Measurements from ENCODE around the gene RXRA. TPM values are rescaled to one million over a fixed set of nuclear protein-coding genes. Genes with fewer than 3 reads are reported as not detected.

RXRA gene
- polyA plus RNA-seq, 1 experiment: 5.3 TPM

DNA sequence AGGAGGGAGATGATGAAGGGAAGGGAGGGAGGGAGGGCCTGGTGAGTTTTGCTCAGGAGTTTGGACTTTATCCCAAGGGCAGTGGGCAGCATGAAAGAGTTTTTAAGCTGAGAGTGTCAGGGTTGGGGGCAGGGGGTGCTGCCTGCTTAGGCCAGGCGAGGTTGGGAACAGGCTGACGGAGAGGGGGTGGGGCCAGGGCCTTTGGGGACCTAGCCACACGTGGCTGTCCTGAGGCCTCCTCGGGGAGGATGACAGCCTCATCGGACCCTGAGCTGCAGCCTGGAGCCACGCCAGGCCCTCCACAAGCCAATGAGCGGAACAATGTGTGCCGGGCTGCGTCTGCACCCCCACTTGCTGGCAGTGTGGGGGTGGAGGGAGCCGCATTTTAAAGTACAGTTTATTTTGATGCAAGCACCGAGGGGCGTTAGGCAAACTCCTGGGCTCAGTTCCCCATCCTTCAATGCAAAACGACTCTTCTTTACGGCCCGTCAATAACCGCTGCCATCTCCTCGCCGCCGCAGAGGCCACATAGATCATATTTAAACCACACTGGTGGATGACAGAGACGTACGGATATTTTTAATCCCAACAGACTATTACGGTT, 5.3 kb upstream of the RXRA start:
- no peak for DNase-seq (ENCODE audit: low read depth, low spot score)
- Histone ChIP-seq H3K27me3 (ENCODE audit: control insufficient read depth, insufficient read depth, low read length) (peaks cover 2% of the 10 kb centered on the region), H3K9me3 (ENCODE audit: control insufficient read depth, insufficient read depth, low read length) (no peaks in the 10 kb centered on the region; the same call in 1 of the 2 replicates), H3K27ac (ENCODE audit: low read depth, low read length) (no peak overlapping the region), H3K4me3 (ENCODE audit: low read depth, low read length) (no peak overlapping the region)
- TF ChIP-seq, protein P1, sequence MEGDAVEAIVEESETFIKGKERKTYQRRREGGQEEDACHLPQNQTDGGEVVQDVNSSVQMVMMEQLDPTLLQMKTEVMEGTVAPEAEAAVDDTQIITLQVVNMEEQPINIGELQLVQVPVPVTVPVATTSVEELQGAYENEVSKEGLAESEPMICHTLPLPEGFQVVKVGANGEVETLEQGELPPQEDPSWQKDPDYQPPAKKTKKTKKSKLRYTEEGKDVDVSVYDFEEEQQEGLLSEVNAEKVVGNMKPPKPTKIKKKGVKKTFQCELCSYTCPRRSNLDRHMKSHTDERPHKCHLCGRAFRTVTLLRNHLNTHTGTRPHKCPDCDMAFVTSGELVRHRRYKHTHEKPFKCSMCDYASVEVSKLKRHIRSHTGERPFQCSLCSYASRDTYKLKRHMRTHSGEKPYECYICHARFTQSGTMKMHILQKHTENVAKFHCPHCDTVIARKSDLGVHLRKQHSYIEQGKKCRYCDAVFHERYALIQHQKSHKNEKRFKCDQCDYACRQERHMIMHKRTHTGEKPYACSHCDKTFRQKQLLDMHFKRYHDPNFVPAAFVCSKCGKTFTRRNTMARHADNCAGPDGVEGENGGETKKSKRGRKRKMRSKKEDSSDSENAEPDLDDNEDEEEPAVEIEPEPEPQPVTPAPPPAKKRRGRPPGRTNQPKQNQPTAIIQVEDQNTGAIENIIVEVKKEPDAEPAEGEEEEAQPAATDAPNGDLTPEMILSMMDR (IDR thresholded peaks at IDR 0.05; ENCODE audit: low read depth, low read length): no peak
- ChIA-PET POLR2A (interaction anchor here (0.6 kb wide), 1 partner anchor 100 kb away, joined by 3 read pairs; no protein-coding TSS in a partner anchor), CTCF (interaction anchor here (1.1 kb wide), 1 partner anchor 150 kb away, joined by 7 read pairs; no protein-coding TSS in a partner anchor)

DNA sequence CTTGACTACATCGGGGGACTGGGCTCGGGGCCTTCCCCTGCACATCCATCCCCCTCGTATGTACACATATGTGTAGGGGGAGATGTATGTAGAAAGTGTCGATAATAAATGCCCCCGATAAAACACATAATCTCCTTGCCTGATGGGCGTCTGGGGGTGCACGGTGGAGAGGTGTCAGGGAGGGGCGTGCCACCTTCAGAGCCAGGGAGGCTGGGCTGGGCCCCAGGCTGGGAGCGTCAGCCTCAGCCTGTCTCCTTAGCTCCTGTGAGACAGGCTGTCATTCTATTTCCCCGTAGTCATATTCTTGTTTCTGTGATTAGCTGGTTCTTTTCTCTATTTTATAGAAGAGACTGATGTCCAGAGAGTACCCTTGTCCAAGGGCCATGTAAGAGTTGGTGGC, 4.7 kb upstream of the RXRA start:
- CTCF ChIA-PET: interaction anchor here (1.1 kb wide), 1 partner anchor 150 kb away, joined by 7 read pairs; no protein-coding TSS in a partner anchor
- no peak overlapping the region for H3K27ac ChIP-seq (ENCODE audit: low read depth, low read length)
- H3K9me3 ChIP-seq (ENCODE audit: control insufficient read depth, insufficient read depth, low read length): no peaks in the 10 kb centered on the region; the same call in 1 of the 2 replicates
- TF ChIP-seq, protein P1 (IDR thresholded peaks at IDR 0.05; ENCODE audit: low read depth, low read length): no peak
- H3K27me3 ChIP-seq (ENCODE audit: control insufficient read depth, insufficient read depth, low read length): peaks cover 2% of the 10 kb centered on the region
- POLR2A ChIA-PET: no interaction called here
- DNase-seq (ENCODE audit: low read depth, low spot score): no peak
- no peak overlapping the region for H3K4me3 ChIP-seq (ENCODE audit: low read depth, low read length)

DNA sequence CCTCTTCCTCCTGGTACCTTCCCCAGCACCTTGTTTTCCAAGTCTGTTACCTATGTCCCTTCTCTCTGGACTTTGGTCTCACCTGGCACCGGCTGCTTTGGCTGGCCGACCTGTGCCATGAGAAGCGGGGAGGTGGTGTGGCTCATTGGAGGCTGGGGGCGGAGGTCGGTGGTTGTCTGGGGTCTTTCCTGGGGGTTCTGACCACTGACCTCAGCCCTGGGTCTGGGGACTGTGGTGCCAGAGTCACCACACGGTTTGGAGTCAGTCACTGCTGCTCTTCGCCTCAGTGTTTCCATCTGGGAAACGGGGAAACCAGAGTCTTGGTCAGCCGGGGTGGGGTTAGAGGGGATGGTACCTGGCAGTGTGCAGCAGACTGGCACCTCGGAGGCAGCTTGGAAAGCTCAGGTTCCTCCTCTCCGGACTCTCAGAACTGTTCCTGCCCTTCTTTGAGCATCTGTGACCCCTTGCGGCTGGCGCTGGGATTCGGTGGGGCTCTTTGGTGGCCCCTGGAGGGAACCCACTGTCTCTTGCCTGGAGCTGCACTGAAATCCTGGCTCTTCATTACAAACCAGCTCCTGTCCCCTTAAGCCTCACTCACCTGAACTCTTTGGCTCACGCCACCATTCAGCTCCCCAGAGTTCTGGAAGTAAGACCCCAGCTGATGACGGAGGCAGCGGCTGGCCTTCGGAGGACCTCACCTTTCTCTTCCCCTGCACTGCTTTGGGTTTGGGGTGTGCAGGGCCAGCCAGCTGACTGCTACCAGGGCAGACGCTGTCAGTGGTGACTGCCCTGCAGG, 4.1 kb upstream of the RXRA start:
- POLR2A ChIA-PET: no interaction called here

DNA sequence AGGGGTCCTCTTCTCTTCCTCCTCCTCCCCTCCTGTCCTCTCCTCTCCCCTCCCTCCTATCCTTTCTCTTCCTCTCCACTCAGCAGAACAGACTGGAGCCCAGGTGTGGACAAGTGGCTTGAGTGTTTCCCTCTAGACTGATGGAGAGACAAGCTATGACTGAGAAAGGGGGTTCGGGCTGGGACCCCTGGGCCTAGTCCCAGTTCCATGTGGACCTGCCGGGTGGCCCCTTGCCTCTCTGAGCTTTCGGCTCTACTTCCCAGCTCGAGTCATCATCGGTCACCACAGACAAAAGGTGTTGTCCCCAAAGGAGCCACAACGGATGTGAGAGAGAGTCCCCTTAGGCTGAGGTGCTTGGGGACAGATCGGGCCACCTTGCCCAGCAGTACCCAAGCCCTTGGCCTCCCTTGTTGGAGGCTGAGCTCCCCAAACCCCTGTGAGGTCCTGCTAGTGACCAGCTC, 3.4 kb upstream of the RXRA start:
- POLR2A ChIA-PET: no interaction called here
- DNase-seq (ENCODE audit: low read depth, low spot score): no peak
- no peaks in the 10 kb centered on the region; the same call in 1 of the 2 replicates for H3K9me3 ChIP-seq (ENCODE audit: control insufficient read depth, insufficient read depth, low read length)
- CTCF ChIA-PET: interaction anchor here (1.2 kb wide), 2 partner anchors 148 to 152 kb away, joined by 3 read pairs; no protein-coding TSS in a partner anchor
- H3K27ac ChIP-seq (ENCODE audit: low read depth, low read length): no peak overlapping the region
- TF ChIP-seq, protein P1 (IDR thresholded peaks at IDR 0.05; ENCODE audit: low read depth, low read length): no peak
- peaks cover 2% of the 10 kb centered on the region for H3K27me3 ChIP-seq (ENCODE audit: control insufficient read depth, insufficient read depth, low read length)
- no peak overlapping the region for H3K4me3 ChIP-seq (ENCODE audit: low read depth, low read length)

More for the DNA sequence above, 4.1 kb upstream of the RXRA start:
- CTCF ChIA-PET: interaction anchor here (1.2 kb wide), 2 partner anchors 147 to 152 kb away, joined by 3 read pairs; no protein-coding TSS in a partner anchor
- no peak for DNase-seq (ENCODE audit: low read depth, low spot score)
- Histone ChIP-seq H3K9me3 (ENCODE audit: control insufficient read depth, insufficient read depth, low read length) (no peaks in the 10 kb centered on the region; the same call in 1 of the 2 replicates), H3K27me3 (ENCODE audit: control insufficient read depth, insufficient read depth, low read length) (peaks cover 2% of the 10 kb centered on the region), H3K4me3 (ENCODE audit: low read depth, low read length) (no peak overlapping the region), H3K27ac (ENCODE audit: low read depth, low read length) (no peak overlapping the region)
- TF ChIP-seq, protein P1 (IDR thresholded peaks at IDR 0.05; ENCODE audit: low read depth, low read length): no peak
